PFSK-1 (cell line): Measurements from ENCODE around the gene CRKL.

Source experiments
- FOXP2 ChIP-seq: optimal IDR thresholded peaks from 2 replicates; pipeline ENCODE3; 2011; ENCODE audit warnings: borderline replicate concordance, control low read depth, inconsistent platforms; ENCODE audit not compliant: insufficient read depth; ENCODE audit errors: extremely low read length, extremely low read depth
- POLR2AphosphoS5 ChIP-seq: IDR thresholded peaks from 2 replicates; pipeline ENCODE4 v1.6.1; 2012; ENCODE audit warnings: low read depth, mild to moderate bottlenecking, control low read depth, low read length, moderate library complexity
- REST ChIP-seq, 2 experiments: IDR thresholded peaks; 2 replicates each; pipeline versions ENCODE4 v1.6.1 to v1.8.0; 2011 to 2012; ENCODE audit warnings: low read depth in 2 of 2, low read length in 2 of 2, control low read depth in 1 of 2, inconsistent platforms in 1 of 2, mild to moderate bottlenecking in 1 of 2, moderate library complexity in 1 of 2; ENCODE audit not compliant: insufficient read depth in 1 of 2
- SIN3A ChIP-seq: IDR thresholded peaks from 2 replicates; pipeline ENCODE4 v1.6.1; 2012; ENCODE audit warnings: mild to moderate bottlenecking, low read length, moderate library complexity, borderline replicate concordance; ENCODE audit not compliant: insufficient read depth
- TAF1 ChIP-seq: IDR thresholded peaks from 2 replicates; pipeline ENCODE4 v1.6.1; 2012; ENCODE audit warnings: low read length, control low read depth, borderline replicate concordance; ENCODE audit not compliant: insufficient read depth

The CRKL gene

GRCh38 chr22:20889025-20889704, 28.0 kb upstream of the CRKL start:
- TF ChIP-seq FOXP2 (no peak), REST (IDR thresholded peaks at IDR 0.05; ENCODE audit: insufficient read depth in 1 of 2, low read depth in 2 of 2, low read length in 2 of 2) (no peak)

GRCh38 chr22:20889904-20890540, 27.2 kb upstream of the CRKL start:
- TF ChIP-seq POLR2AphosphoS5 (no peak), FOXP2 (no peak), TAF1 (no peak), SIN3A (no peak), REST (IDR thresholded peaks at IDR 0.05; ENCODE audit: insufficient read depth in 1 of 2, low read depth in 2 of 2, low read length in 2 of 2) (no peak)

- no peak for TF ChIP-seq FOXP2
- no peak for TF ChIP-seq TAF1
- no peak for TF ChIP-seq REST (IDR thresholded peaks at IDR 0.05; ENCODE audit: insufficient read depth in 1 of 2, low read depth in 2 of 2, low read length in 2 of 2)
- no peak for TF ChIP-seq POLR2AphosphoS5
- no peak for TF ChIP-seq SIN3A
Observed at GRCh38 chr22:20890975-20891374, 26.2 kb upstream of the CRKL start.

GRCh38 chr22:20899827-20900423, 17.3 kb upstream of the CRKL start:
- no peak for TF ChIP-seq FOXP2
- no peak for TF ChIP-seq TAF1
- TF ChIP-seq REST (IDR thresholded peaks at IDR 0.05; ENCODE audit: insufficient read depth in 1 of 2, low read depth in 2 of 2, low read length in 2 of 2) = no peak
- TF ChIP-seq SIN3A = no peak
- no peak for TF ChIP-seq POLR2AphosphoS5

- no peak for TF ChIP-seq SIN3A
- no peak for TF ChIP-seq REST (IDR thresholded peaks at IDR 0.05; ENCODE audit: insufficient read depth in 1 of 2, low read depth in 2 of 2, low read length in 2 of 2)
- no peak for TF ChIP-seq TAF1
- TF ChIP-seq FOXP2 = no peak
- TF ChIP-seq POLR2AphosphoS5 = no peak
Observed at GRCh38 chr22:20903093-20903492, 14.1 kb upstream of the CRKL start.
